Measurements from ENCODE around the gene ATP8A2.

GRCh38 chr13:25423831-25424230, 52.1 kb downstream of the ATP8A2 start:
- TF ChIP-seq, protein P1, sequence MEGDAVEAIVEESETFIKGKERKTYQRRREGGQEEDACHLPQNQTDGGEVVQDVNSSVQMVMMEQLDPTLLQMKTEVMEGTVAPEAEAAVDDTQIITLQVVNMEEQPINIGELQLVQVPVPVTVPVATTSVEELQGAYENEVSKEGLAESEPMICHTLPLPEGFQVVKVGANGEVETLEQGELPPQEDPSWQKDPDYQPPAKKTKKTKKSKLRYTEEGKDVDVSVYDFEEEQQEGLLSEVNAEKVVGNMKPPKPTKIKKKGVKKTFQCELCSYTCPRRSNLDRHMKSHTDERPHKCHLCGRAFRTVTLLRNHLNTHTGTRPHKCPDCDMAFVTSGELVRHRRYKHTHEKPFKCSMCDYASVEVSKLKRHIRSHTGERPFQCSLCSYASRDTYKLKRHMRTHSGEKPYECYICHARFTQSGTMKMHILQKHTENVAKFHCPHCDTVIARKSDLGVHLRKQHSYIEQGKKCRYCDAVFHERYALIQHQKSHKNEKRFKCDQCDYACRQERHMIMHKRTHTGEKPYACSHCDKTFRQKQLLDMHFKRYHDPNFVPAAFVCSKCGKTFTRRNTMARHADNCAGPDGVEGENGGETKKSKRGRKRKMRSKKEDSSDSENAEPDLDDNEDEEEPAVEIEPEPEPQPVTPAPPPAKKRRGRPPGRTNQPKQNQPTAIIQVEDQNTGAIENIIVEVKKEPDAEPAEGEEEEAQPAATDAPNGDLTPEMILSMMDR (IDR thresholded peaks at IDR 0.05) = no peak
- no peak for TF ChIP-seq POLR2AphosphoS5 (IDR thresholded peaks at IDR 0.05)
